ENCODE data around the gene DNAJC18.

Gene DNAJC18

DNA sequence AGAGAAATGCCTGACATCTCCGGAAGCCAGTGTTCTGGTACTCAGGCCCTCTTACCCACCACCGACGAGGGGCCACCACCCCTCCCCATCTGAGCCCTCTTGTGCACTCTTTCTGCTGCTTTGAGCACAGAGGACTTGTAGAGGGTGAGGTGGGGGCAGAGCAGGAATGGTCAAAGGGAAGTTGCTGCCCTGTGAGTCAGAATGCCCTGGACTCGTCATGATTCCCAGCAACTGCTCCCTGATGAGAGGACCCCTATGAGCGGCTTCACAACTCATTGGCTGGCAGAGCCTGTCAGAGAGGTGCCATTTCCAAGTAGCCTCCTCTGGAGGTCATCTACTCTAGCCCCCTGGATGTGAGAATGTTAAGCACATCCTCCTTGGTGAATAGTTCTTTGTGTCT lies 22.4 kb upstream of the DNAJC18 start (continued):
- TF ChIP-seq, protein P1, sequence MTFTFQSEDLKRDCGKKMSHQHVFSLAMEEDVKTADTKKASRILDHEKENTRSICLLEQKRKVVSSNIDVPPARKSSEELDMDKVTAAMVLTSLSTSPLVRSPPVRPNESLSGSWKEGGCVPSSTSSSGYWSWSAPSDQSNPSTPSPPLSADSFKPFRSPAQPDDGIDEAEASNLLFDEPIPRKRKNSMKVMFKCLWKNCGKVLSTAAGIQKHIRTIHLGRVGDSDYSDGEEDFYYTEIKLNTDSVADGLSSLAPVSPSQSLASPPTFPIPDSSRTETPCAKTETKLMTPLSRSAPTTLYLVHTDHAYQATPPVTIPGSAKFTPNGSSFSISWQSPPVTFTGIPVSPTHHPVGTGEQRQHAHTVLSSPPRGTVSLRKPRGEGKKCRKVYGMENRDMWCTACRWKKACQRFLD (tag by site-specific recombination; IDR thresholded peaks at IDR 0.05) = no peak

DNA sequence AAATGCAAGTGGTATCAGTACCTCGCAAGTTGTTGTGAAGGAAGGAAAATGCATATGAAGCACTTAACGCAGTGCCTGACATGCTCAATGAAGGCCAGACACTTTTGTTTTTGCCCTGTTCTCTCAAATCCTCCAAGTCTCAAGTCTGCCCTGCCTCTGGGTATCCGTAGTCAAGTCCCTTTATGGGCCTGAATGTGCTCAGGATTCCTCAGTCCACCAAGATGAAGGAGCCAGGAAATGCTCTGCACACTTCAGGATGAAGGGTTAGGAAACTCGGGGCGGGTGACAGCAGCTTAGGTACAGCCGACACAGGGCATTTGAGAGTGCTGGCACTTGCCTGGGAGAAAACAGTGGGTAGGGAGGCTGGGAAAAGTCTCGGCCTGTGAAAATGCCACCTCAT lies 21.9 kb upstream of the DNAJC18 start:
- ChIA-PET CTCF (no interaction called here), POLR2A (no interaction called here)
- H3K27ac ChIP-seq (ENCODE audit: extremely low read depth, low read depth, low read length) = no peak overlapping the region
- H3K36me3 ChIP-seq (ENCODE audit: control insufficient read depth in 2 of 2, insufficient read depth in 1 of 2, low read length in 2 of 2) = no peaks in the 10 kb centered on the region; a peak in 1 of 3 replicates
- no peaks in the 10 kb centered on the region for H3K9me3 ChIP-seq (ENCODE audit: control insufficient read depth, insufficient read depth, low read depth, low read length)
- no peaks in the 10 kb centered on the region; the same call in 1 of the 2 replicates for H3K4me1 ChIP-seq (ENCODE audit: control insufficient read depth, insufficient read depth, low read length)
- H3K4me3 ChIP-seq (ENCODE audit: low read depth, low read length) = no peak overlapping the region
- TF ChIP-seq, protein P2, sequence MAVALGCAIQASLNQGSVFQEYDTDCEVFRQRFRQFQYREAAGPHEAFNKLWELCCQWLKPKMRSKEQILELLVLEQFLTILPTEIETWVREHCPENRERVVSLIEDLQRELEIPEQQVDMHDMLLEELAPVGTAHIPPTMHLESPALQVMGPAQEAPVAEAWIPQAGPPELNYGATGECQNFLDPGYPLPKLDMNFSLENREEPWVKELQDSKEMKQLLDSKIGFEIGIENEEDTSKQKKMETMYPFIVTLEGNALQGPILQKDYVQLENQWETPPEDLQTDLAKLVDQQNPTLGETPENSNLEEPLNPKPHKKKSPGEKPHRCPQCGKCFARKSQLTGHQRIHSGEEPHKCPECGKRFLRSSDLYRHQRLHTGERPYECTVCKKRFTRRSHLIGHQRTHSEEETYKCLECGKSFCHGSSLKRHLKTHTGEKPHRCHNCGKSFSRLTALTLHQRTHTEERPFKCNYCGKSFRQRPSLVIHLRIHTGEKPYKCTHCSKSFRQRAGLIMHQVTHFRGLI (tag by site-specific recombination; IDR thresholded peaks at IDR 0.05) = no peak
- TF ChIP-seq, protein P3, sequence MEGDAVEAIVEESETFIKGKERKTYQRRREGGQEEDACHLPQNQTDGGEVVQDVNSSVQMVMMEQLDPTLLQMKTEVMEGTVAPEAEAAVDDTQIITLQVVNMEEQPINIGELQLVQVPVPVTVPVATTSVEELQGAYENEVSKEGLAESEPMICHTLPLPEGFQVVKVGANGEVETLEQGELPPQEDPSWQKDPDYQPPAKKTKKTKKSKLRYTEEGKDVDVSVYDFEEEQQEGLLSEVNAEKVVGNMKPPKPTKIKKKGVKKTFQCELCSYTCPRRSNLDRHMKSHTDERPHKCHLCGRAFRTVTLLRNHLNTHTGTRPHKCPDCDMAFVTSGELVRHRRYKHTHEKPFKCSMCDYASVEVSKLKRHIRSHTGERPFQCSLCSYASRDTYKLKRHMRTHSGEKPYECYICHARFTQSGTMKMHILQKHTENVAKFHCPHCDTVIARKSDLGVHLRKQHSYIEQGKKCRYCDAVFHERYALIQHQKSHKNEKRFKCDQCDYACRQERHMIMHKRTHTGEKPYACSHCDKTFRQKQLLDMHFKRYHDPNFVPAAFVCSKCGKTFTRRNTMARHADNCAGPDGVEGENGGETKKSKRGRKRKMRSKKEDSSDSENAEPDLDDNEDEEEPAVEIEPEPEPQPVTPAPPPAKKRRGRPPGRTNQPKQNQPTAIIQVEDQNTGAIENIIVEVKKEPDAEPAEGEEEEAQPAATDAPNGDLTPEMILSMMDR (tag by site-specific recombination; IDR thresholded peaks at IDR 0.05) = no peak
- no peak for TF ChIP-seq ZNF37A (tag by site-specific recombination; IDR thresholded peaks at IDR 0.05)
- TF ChIP-seq IKZF3 (tag by site-specific recombination; IDR thresholded peaks at IDR 0.05) = no peak
- no peak for TF ChIP-seq ZNF585B (tag by site-specific recombination; IDR thresholded peaks at IDR 0.05)

DNA sequence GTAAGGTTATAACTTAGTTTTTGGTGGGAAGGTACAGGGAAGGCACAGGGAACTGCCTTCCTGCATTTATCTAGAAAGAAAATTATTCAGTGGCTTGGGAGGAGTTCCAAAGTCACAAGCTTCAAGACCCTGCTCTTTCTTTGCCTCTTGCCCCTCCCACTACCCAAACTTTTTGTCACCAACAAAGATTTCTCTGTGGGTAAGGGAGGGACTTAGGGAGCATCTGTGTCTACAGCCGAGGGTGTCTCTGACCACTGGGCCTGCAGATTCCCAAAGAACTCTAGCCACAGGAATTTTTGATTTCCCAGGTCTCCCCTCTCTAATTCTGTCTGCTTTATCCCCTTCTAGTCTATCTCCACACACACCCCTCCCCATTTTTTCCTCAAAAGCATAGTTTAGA lies 21.1 kb upstream of the DNAJC18 start:
- no peaks in the 10 kb centered on the region; the same call in 1 of the 2 replicates for H3K4me1 ChIP-seq (ENCODE audit: control insufficient read depth, insufficient read depth, low read length)
- no peak overlapping the region for H3K27ac ChIP-seq (ENCODE audit: extremely low read depth, low read depth, low read length)
- no peaks in the 10 kb centered on the region; a peak in 1 of 3 replicates for H3K36me3 ChIP-seq (ENCODE audit: control insufficient read depth in 2 of 2, insufficient read depth in 1 of 2, low read length in 2 of 2)
- H3K9me3 ChIP-seq (ENCODE audit: control insufficient read depth, insufficient read depth, low read depth, low read length) = no peaks in the 10 kb centered on the region
- no peak overlapping the region for H3K4me3 ChIP-seq (ENCODE audit: low read depth, low read length)
- CTCF ChIA-PET = no interaction called here
- POLR2A ChIA-PET = no interaction called here
- TF ChIP-seq, protein P4, sequence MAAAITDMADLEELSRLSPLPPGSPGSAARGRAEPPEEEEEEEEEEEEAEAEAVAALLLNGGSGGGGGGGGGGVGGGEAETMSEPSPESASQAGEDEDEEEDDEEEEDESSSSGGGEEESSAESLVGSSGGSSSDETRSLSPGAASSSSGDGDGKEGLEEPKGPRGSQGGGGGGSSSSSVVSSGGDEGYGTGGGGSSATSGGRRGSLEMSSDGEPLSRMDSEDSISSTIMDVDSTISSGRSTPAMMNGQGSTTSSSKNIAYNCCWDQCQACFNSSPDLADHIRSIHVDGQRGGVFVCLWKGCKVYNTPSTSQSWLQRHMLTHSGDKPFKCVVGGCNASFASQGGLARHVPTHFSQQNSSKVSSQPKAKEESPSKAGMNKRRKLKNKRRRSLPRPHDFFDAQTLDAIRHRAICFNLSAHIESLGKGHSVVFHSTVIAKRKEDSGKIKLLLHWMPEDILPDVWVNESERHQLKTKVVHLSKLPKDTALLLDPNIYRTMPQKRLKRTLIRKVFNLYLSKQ (tag by site-specific recombination; IDR thresholded peaks at IDR 0.05; ENCODE audit: borderline replicate concordance) = no peak
- TF ChIP-seq, protein P5, sequence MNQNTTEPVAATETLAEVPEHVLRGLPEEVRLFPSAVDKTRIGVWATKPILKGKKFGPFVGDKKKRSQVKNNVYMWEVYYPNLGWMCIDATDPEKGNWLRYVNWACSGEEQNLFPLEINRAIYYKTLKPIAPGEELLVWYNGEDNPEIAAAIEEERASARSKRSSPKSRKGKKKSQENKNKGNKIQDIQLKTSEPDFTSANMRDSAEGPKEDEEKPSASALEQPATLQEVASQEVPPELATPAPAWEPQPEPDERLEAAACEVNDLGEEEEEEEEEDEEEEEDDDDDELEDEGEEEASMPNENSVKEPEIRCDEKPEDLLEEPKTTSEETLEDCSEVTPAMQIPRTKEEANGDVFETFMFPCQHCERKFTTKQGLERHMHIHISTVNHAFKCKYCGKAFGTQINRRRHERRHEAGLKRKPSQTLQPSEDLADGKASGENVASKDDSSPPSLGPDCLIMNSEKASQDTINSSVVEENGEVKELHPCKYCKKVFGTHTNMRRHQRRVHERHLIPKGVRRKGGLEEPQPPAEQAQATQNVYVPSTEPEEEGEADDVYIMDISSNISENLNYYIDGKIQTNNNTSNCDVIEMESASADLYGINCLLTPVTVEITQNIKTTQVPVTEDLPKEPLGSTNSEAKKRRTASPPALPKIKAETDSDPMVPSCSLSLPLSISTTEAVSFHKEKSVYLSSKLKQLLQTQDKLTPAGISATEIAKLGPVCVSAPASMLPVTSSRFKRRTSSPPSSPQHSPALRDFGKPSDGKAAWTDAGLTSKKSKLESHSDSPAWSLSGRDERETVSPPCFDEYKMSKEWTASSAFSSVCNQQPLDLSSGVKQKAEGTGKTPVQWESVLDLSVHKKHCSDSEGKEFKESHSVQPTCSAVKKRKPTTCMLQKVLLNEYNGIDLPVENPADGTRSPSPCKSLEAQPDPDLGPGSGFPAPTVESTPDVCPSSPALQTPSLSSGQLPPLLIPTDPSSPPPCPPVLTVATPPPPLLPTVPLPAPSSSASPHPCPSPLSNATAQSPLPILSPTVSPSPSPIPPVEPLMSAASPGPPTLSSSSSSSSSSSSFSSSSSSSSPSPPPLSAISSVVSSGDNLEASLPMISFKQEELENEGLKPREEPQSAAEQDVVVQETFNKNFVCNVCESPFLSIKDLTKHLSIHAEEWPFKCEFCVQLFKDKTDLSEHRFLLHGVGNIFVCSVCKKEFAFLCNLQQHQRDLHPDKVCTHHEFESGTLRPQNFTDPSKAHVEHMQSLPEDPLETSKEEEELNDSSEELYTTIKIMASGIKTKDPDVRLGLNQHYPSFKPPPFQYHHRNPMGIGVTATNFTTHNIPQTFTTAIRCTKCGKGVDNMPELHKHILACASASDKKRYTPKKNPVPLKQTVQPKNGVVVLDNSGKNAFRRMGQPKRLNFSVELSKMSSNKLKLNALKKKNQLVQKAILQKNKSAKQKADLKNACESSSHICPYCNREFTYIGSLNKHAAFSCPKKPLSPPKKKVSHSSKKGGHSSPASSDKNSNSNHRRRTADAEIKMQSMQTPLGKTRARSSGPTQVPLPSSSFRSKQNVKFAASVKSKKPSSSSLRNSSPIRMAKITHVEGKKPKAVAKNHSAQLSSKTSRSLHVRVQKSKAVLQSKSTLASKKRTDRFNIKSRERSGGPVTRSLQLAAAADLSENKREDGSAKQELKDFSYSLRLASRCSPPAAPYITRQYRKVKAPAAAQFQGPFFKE (tag by site-specific recombination; IDR thresholded peaks at IDR 0.05; ENCODE audit: borderline replicate concordance) = no peak
- no peak for TF ChIP-seq BCL11B (tag by site-specific recombination; IDR thresholded peaks at IDR 0.05; ENCODE audit: low read depth)
- TF ChIP-seq, protein P6, sequence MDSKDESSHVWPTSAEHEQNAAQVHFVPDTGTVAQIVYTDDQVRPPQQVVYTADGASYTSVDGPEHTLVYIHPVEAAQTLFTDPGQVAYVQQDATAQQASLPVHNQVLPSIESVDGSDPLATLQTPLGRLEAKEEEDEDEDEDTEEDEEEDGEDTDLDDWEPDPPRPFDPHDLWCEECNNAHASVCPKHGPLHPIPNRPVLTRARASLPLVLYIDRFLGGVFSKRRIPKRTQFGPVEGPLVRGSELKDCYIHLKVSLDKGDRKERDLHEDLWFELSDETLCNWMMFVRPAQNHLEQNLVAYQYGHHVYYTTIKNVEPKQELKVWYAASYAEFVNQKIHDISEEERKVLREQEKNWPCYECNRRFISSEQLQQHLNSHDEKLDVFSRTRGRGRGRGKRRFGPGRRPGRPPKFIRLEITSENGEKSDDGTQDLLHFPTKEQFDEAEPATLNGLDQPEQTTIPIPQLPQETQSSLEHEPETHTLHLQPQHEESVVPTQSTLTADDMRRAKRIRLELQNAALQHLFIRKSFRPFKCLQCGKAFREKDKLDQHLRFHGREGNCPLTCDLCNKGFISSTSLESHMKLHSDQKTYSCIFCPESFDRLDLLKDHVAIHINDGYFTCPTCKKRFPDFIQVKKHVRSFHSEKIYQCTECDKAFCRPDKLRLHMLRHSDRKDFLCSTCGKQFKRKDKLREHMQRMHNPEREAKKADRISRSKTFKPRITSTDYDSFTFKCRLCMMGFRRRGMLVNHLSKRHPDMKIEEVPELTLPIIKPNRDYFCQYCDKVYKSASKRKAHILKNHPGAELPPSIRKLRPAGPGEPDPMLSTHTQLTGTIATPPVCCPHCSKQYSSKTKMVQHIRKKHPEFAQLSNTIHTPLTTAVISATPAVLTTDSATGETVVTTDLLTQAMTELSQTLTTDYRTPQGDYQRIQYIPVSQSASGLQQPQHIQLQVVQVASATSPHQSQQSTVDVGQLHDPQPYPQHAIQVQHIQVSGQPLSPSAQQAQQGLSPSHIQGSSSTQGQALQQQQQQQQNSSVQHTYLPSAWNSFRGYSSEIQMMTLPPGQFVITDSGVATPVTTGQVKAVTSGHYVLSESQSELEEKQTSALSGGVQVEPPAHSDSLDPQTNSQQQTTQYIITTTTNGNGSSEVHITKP (tag by site-specific recombination; IDR thresholded peaks at IDR 0.05) = no peak
- no peak for TF ChIP-seq ZNF157 (tag by site-specific recombination; IDR thresholded peaks at IDR 0.05)
- TF ChIP-seq ZNF624 (tag by site-specific recombination; IDR thresholded peaks at IDR 0.05) = no peak
- TF ChIP-seq ZNF132 (tag by site-specific recombination; IDR thresholded peaks at IDR 0.05; ENCODE audit: borderline replicate concordance) = no peak
- TF ChIP-seq ZNF529 (tag by site-specific recombination; IDR thresholded peaks at IDR 0.05; ENCODE audit: insufficient replicate concordance) = no peak
- TF ChIP-seq ZNF623 (tag by site-specific recombination; IDR thresholded peaks at IDR 0.05) = no peak
- no peak for TF ChIP-seq ZFP41 (tag by site-specific recombination; IDR thresholded peaks at IDR 0.05; ENCODE audit: borderline replicate concordance)
- no peak for TF ChIP-seq MYNN (tag by site-specific recombination; IDR thresholded peaks at IDR 0.05; ENCODE audit: borderline replicate concordance)

Measured in HEK293 (cell line).